Ishikawa (cell line): ENCODE results near the gene USP20.
A peak's percentile ranks its signal among the peaks of the same experiment; 100 is the strongest.

Experiments
- CEBPB ChIP-seq: IDR thresholded peaks from 2 replicates; pipeline ENCODE4 v1.6.1; 2012
- CREB1 ChIP-seq: IDR thresholded peaks from 2 replicates; pipeline ENCODE4 v1.6.1; 2012; ENCODE audit warnings: low read depth
- EGR1 ChIP-seq: IDR thresholded peaks from 2 replicates; pipeline ENCODE4 v1.6.1; 2012
- EP300 ChIP-seq: IDR thresholded peaks from 2 replicates; pipeline ENCODE4 v1.6.1; 2012; ENCODE audit warnings: borderline replicate concordance
- FOXM1 ChIP-seq: IDR thresholded peaks from 2 replicates; pipeline ENCODE4 v1.6.1; 2012; ENCODE audit warnings: low read depth, borderline replicate concordance
- MAX ChIP-seq: IDR thresholded peaks from 2 replicates; pipeline ENCODE4 v1.6.1; 2012
- NFIC ChIP-seq: IDR thresholded peaks from 2 replicates; pipeline ENCODE4 v1.6.1; 2012
- RAD21 ChIP-seq: IDR thresholded peaks from 2 replicates; pipeline ENCODE4 v1.6.1; 2012; ENCODE audit warnings: low read depth
- REST ChIP-seq: IDR thresholded peaks from 2 replicates; pipeline ENCODE4 v1.6.1; 2012; ENCODE audit warnings: low read depth, mild to moderate bottlenecking
- TAF1 ChIP-seq: IDR thresholded peaks from 2 replicates; pipeline ENCODE4 v1.6.1; 2012; ENCODE audit warnings: low read depth, mild to moderate bottlenecking
- TCF12 ChIP-seq: IDR thresholded peaks from 2 replicates; pipeline ENCODE4 v1.6.1; 2012; ENCODE audit warnings: low read depth
- TEAD4 ChIP-seq: IDR thresholded peaks from 2 replicates; pipeline ENCODE4 v1.6.1; 2012
- USF1 ChIP-seq: IDR thresholded peaks from 2 replicates; pipeline ENCODE4 v1.6.1; 2012
- YY1 ChIP-seq: IDR thresholded peaks from 2 replicates; pipeline ENCODE4 v1.6.1; 2012; ENCODE audit warnings: low read depth
- ZBTB7A ChIP-seq: IDR thresholded peaks from 2 replicates; pipeline ENCODE4 v1.6.1; 2012; ENCODE audit warnings: low read depth

The USP20 gene

GRCh38 chr9:129897263-129897662 is 62.0 kb downstream of the USP20 start:
- no peak for TF ChIP-seq TAF1
- no peak for TF ChIP-seq CEBPB
- no peak for TF ChIP-seq USF1
- no peak for TF ChIP-seq YY1
- no peak for TF ChIP-seq TCF12
- TF ChIP-seq TEAD4 = no peak
- TF ChIP-seq CREB1 = no peak
- TF ChIP-seq RAD21 = no peak
- TF ChIP-seq ZBTB7A = no peak

GRCh38 chr9:129898185-129898584 is 62.9 kb downstream of the USP20 start:
- TF ChIP-seq RAD21 (peak; percentile 15; the same call in 1 of the 2 replicates), REST (no peak)

GRCh38 chr9:129899620-129900019 is 64.4 kb downstream of the USP20 start:
- TF ChIP-seq ZBTB7A = no peak
- no peak for TF ChIP-seq CREB1
- TF ChIP-seq TAF1 = no peak
- TF ChIP-seq NFIC = no peak
- no peak for TF ChIP-seq USF1
- no peak for TF ChIP-seq RAD21
- TF ChIP-seq MAX = no peak
- no peak for TF ChIP-seq FOXM1
- TF ChIP-seq TEAD4 = no peak
- no peak for TF ChIP-seq EP300
- no peak for TF ChIP-seq EGR1
- no peak for TF ChIP-seq TCF12
- no peak for TF ChIP-seq CEBPB
- TF ChIP-seq YY1 = no peak
- no peak for TF ChIP-seq REST

GRCh38 chr9:129900263-129901027 is 65.2 kb downstream of the USP20 start:
- TF ChIP-seq ZBTB7A = no peak
- no peak for TF ChIP-seq EP300
- TF ChIP-seq CEBPB = no peak
- no peak for TF ChIP-seq REST
- TF ChIP-seq EGR1 = no peak
- TF ChIP-seq CREB1 = no peak
- no peak for TF ChIP-seq TAF1
- no peak for TF ChIP-seq NFIC
- no peak for TF ChIP-seq USF1
- no peak for TF ChIP-seq TCF12
- no peak for TF ChIP-seq RAD21
- TF ChIP-seq TEAD4 = no peak
- no peak for TF ChIP-seq FOXM1
- no peak for TF ChIP-seq YY1
